Cardiac fibroblast (primary cell): Measurements from ENCODE around the gene ENC1.
A peak's percentile ranks its signal among the peaks of the same experiment; 100 is the strongest.

ENCODE experiments used
- DNase-seq, 2 donors: peaks; one replicate each; pipeline versions ENCODE4 v3.0.0 to v3.0.0-alpha.2; 2010; ENCODE audit warnings: low read depth in 2 of 2
- H3K4me3 ChIP-seq, 2 donors: replicated peaks in 1 of 2; 1 replicate in 1 of 2; 2 replicates in 1 of 2; pipeline ENCODE4 v1.5.1; 2011; ENCODE audit warnings: low read depth in 2 of 2, low read length in 2 of 2, mild to moderate bottlenecking in 2 of 2, moderate library complexity in 1 of 2
- CTCF ChIP-seq: IDR thresholded peaks from one replicate; pipeline ENCODE4 v1.5.1; 2011; ENCODE audit warnings: low read depth, mild to moderate bottlenecking, low read length, inconsistent platforms

Gene ENC1

DNA sequence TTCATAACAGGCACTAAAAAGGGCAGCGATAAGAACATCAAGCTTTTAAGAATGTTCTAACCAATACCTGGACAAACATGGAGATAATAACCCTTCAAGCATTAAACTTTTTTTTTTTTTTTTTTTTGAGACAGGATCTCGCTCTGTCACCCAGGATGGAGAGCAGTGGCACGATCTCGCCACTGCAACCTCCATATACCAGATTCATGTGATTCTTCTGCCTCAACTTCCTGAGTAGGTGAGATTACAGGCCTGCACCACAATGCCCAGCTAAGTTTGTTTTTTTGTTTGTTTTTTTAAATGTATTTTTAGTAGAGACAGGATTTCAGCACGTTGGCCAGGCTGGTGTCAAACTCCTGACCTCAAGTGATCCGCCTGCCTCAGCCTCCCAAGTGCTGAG lies 14.7 kb upstream of the ENC1 start:
- no peak for DNase-seq
- no peak for TF ChIP-seq CTCF
- no peak overlapping the region for H3K4me3 ChIP-seq

GRCh38 chr5:74653991-74654390 lies 13.5 kb upstream of the ENC1 start:
- TF ChIP-seq CTCF, result no peak
- no peak overlapping the region for H3K4me3 ChIP-seq
- DNase-seq, result no peak

- no peak for DNase-seq
- no peak overlapping the region for H3K4me3 ChIP-seq
- TF ChIP-seq CTCF, result no peak
These were observed 12.0 kb upstream of the ENC1 start for GRCh38 chr5:74652576-74652975.

GRCh38 chr5:74651710-74652109 lies 11.2 kb upstream of the ENC1 start:
- no peak for DNase-seq
- TF ChIP-seq CTCF, result no peak
- H3K4me3 ChIP-seq, result no peak overlapping the region

GRCh38 chr5:74649421-74649973 lies 9.0 kb upstream of the ENC1 start:
- no peak for TF ChIP-seq CTCF
- DNase-seq, result no peak
- no peak overlapping the region for H3K4me3 ChIP-seq

- peak; percentile 77 to 80 for DNase-seq
- no peak overlapping the region for H3K4me3 ChIP-seq
- peak; percentile 65 for TF ChIP-seq CTCF
These were observed 8.3 kb upstream of the ENC1 start for GRCh38 chr5:74648835-74649293.

DNA sequence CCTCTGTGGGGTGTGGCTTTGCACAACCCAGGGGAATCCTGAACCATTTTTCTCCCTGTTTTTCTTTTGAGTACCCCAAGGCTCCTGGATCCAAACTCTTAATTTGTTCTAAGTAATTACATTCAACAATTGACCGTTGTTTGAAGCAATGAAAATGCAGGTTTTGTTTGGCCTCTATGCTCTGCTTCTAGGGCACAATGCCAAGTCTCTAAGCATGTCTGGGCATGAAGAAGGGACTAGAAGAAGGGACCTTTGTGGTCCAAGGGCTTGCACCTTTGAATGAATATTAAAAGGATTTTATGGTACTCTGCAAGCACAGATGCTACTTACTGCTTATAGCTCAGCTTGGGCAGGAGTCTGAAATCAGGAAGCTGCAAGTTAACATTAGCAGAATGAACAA lies 6.6 kb upstream of the ENC1 start:
- H3K4me3 ChIP-seq, result no peak overlapping the region
- no peak for DNase-seq
- TF ChIP-seq CTCF, result no peak
